Measurements from ENCODE around the gene SPNS2. TPM values are rescaled to one million over a fixed set of nuclear protein-coding genes. Genes with fewer than 3 reads are reported as not detected.

Gene SPNS2
- total RNA-seq, 2 donors from 2014 or later = 13.7 to 17.4 TPM

DNA sequence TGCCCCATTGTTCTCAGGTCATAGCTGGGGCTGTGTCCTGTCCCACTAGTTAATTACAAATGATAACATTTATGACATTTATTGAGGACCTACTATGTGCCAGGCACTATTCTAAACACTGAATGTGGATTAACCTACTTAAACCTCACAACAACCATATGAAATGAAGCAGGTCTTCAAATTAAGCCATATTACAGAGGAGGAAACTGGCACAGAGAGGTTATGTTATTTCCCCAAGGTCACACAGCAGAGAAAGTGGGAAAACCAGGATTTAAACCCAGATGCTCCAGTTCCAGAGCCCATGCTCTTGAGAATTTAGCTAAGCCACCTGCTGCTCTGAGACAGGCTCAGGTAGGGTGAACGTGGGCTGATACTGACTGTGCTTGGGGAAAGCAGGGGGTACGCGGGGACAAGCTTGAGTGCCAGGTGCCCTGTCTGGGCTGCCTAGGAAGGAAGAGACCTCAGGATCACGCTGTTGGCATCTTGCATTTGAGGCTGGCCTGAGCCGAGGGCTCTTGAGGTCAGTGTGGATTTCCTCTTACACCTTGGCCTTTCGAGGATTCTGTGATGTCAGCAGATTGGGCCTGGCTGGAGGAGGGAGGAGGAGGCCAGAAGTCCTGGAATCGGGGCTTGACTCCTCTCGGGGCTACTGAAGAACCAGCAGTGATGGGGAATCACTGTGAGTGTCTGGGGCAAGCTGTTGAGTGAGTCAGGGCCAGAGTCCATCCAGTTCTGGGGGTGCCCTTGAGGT, 8.9 kb downstream of the SPNS2 start:
- no peaks in the 10 kb centered on the region for H3K4me1 ChIP-seq
- DNase-seq = no peak
- no peaks in the 10 kb centered on the region for H3K27me3 ChIP-seq
- H3K9me3 ChIP-seq = no peaks in the 10 kb centered on the region
- no peak overlapping the region for H3K27ac ChIP-seq
- H3K4me3 ChIP-seq = no peak overlapping the region
- intact Hi-C loops (cut with DNase I) = no loop called here
- TF ChIP-seq CTCF (IDR thresholded peaks at IDR 0.05) = no peak
- H3K36me3 ChIP-seq = no peaks in the 10 kb centered on the region
- no peak overlapping the region for H3K9ac ChIP-seq (ENCODE audit: low read depth in 2 of 2, low read length in 2 of 2)

GRCh38 chr17:4508207-4508606, 9.5 kb downstream of the SPNS2 start:
- H3K9me3 ChIP-seq = no peaks in the 10 kb centered on the region
- H3K27ac ChIP-seq = no peak overlapping the region
- no peak overlapping the region for H3K4me3 ChIP-seq
- no peak overlapping the region for H3K9ac ChIP-seq (ENCODE audit: low read depth in 2 of 2, low read length in 2 of 2)
- no peaks in the 10 kb centered on the region for H3K36me3 ChIP-seq
- no peaks in the 10 kb centered on the region for H3K27me3 ChIP-seq
- intact Hi-C loops (cut with DNase I) = no loop called here
- H3K4me1 ChIP-seq = no peaks in the 10 kb centered on the region
- DNase-seq = no peak
- no peak for TF ChIP-seq CTCF (IDR thresholded peaks at IDR 0.05)

DNA sequence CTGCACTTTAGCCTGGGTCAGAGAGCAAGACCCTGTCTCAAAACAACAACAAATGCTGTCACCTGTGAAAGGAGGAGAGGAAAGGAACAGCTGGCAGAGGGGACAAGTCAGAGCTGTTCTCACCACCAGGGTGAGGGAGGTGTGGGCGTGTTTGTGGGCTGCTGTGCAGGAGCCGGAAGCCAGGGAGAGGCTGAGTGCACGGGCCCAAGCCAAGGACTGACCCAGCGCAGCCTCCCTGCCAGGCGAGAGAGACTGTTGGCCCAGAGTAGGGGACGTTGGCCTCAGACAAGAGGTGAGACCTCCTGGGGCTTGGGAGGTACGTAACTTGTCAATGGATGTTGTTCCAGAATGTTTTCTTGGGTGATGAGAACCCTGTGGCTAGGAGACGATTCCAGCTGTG, 10.7 kb downstream of the SPNS2 start:
- no peaks in the 10 kb centered on the region for H3K4me1 ChIP-seq
- no peaks in the 10 kb centered on the region for H3K9me3 ChIP-seq
- no peak overlapping the region for H3K9ac ChIP-seq (ENCODE audit: low read depth in 2 of 2, low read length in 2 of 2)
- no peak overlapping the region for H3K4me3 ChIP-seq
- DNase-seq = no peak
- no peaks in the 10 kb centered on the region for H3K27me3 ChIP-seq
- intact Hi-C loops (cut with DNase I) = no loop called here
- no peak for TF ChIP-seq CTCF (IDR thresholded peaks at IDR 0.05)
- H3K36me3 ChIP-seq = no peaks in the 10 kb centered on the region
- no peak overlapping the region for H3K27ac ChIP-seq

DNA sequence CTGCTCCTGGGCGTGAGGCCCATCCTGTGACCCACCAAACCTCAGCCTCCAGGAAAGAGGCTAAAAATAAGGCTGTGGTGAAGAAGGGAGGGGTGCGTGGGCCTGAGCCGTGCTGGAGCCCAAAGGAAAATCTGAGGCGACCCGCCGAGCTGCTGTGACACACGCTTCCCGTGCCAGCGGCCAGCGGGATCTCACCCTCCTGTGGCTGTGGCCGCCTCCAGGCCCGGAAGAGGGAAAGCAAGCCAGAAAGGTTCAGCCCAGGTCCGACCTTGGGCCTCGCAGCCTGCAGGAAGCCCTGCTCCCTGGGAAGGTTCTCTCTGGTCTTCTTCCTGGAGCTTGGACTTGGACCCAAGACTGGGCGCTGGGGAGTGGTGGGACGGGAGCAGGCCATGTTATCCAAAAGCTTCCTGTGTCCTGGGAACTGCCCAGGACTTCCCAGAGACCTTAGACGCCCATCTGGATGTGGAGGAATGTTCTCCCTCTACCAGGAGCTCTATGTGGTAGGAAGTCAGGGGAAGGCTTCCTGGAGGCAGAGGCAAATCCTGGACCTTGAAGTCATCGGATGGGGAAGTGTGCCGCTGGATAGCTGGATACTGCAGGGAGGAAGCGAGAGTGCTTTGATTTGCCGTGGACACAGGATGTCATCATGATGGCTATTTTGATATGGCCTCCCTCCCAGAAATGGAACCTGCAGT, 11.4 kb downstream of the SPNS2 start:
- no peaks in the 10 kb centered on the region for H3K27me3 ChIP-seq
- H3K36me3 ChIP-seq = no peaks in the 10 kb centered on the region
- H3K27ac ChIP-seq = no peak overlapping the region
- DNase-seq = no peak
- intact Hi-C loops (cut with DNase I) = no loop called here
- no peaks in the 10 kb centered on the region for H3K4me1 ChIP-seq
- no peaks in the 10 kb centered on the region for H3K9me3 ChIP-seq
- H3K9ac ChIP-seq (ENCODE audit: low read depth in 2 of 2, low read length in 2 of 2) = no peak overlapping the region
- no peak for TF ChIP-seq CTCF (IDR thresholded peaks at IDR 0.05)
- H3K4me3 ChIP-seq = no peak overlapping the region

GRCh38 chr17:4510618-4510941, 11.9 kb downstream of the SPNS2 start:
- Histone ChIP-seq H3K9me3 (no peaks in the 10 kb centered on the region), H3K27me3 (no peaks in the 10 kb centered on the region), H3K4me1 (no peaks in the 10 kb centered on the region), H3K9ac (ENCODE audit: low read depth in 2 of 2, low read length in 2 of 2) (no peak overlapping the region), H3K27ac (no peak overlapping the region), H3K36me3 (no peaks in the 10 kb centered on the region), H3K4me3 (no peak overlapping the region)
- TF ChIP-seq CTCF (IDR thresholded peaks at IDR 0.05) = no peak
- intact Hi-C loops (cut with DNase I) = no loop called here
- DNase-seq = no peak

Data from colonic mucosa (tissue), 4 donors.